Hematopoietic multipotent progenitor cell treated with erythropoietin and hydrocortisone succinate and interleukin-3 and kit ligand, for 15 days (in vitro differentiated cells): Measurements from ENCODE around the gene SUFU.
"Not testable (repeated sequence)": the region's sequence is repeated elsewhere in the genome, so short reads cannot be mapped to it uniquely, and the experiment has no call there.

Experiments
- DNase-seq: peaks from one replicate; pipeline ENCODE4 v3.0.0-alpha.2; 2015; ENCODE audit warnings: low spot score

Gene SUFU

DNA sequence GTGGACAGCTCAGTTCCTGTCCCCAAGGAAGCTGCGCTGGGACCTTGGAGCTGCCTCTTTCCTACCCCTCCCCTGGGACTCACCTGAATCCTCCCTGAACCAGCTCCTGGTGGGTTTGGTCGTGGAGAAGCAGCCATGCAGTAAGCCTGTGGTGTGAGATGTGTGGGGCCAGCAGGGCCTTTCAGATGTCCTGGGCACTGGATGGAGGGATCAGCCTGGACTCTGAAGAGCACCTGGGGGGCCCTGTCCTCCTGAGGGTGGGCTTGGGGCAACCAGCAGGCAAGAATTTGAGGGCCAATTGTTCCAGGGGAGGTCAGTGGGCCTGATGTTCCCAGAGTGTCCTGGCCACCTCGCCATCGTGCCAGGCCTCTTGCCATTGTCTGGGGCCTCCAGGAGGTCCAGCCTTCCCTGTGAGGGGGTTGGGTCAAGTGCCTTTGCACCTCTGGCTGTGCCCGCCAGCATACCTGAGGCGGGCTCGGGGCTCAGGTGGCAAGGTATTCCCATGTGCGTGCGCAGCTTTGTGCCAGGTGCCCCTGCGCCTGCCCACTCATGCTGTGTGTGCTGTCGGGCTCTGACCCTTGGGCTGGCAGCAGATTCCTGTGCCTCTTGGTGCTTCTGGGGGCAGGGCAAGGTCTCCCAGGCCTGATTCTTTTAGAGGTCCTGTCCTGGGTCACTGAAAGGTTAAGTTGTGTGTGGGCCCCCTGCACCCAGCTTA lies 147.8 kb downstream of the SUFU start:
- DNase-seq = no peak

DNA sequence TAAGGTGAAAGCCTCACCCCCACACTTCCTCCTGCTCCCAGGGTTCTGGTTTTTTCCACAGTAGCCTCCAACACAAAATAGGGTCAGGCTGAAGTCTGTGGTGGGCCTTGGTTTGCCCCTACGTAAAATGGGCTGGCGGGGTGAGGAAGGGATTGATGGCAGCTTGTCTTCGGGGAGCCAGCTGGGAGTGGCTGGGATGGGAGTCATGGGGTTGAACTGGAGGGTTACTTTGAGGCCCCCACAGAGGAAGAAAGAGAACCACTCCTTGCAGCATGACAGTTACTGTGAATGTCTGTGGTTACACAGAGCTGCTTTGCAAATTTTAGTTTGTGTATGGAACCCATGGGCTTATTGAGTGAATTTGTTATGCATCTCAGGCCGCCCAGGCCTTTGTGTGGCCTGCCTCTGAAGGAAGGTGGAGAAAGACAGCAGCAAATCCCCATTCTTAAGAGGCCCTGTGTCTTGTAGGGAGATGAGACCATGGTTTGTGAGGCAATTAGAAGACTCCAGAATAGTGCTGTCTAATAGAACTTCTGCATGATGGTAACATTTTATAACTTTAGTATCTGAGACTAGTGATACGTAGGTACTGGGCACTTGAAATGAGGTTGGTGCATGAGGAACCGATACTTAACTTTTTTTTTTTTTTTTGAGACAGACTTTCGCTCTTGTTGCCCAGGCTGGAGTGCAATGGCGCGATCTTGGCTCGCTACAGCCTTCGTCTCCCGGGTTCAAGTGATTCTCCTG lies 148.6 kb downstream of the SUFU start:
- no peak for DNase-seq

DNA sequence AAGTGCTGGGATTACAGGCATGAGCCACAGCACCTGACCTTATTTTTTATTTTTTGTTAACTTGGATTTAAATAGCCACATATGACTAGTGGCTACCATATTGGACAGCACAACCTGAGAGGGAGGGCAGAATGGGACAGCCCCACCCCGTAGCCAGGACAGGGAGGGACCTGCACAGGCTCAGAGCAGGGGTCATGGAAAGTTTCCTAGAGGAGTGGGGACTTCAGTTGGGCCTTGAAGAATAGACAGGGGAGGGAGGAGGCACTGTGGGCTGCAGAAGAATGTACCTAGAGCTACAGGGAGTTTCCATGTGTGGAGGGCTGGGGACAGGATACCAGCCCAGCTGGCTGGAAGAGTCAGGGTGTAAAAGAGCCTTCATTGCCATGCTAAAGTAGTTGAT lies 149.3 kb downstream of the SUFU start:
- DNase-seq = no peak

DNA sequence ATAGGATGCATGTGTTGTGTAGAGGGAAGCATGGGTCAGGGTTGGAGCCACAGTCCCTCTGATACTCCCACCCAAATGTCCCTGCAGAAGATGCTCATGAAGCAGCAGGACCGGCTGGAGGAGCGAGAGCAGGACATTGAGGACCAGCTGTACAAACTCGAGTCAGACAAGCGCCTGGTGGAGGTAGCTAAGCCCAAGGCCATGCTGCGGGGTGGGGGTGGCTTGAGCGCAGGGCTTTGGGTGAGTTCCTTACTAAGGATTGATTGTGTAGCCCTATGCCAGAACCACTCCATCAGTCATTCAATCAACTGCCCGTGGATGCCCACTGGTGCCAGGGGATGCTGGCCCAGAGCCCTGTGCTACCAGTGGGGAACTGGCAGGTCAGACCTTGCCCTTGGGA lies 150.8 kb downstream of the SUFU start:
- no peak for DNase-seq

DNA sequence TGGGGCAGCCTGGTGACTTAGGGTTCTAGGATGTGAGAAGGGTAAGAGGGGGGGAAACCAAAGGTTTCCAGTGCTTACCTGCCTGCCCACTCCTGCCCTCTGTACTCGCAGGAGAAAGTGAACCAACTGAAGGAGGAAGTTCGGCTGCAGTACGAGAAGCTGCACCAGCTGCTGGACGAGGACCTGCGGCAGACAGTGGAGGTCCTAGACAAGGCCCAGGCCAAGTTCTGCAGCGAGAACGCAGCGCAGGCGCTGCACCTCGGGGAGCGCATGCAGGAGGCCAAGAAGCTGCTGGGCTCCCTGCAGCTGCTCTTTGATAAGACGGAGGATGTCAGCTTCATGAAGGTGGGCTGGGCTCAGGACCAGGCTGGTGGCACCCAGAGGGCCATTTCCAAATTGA lies 151.2 kb downstream of the SUFU start:
- DNase-seq = no peak

DNA sequence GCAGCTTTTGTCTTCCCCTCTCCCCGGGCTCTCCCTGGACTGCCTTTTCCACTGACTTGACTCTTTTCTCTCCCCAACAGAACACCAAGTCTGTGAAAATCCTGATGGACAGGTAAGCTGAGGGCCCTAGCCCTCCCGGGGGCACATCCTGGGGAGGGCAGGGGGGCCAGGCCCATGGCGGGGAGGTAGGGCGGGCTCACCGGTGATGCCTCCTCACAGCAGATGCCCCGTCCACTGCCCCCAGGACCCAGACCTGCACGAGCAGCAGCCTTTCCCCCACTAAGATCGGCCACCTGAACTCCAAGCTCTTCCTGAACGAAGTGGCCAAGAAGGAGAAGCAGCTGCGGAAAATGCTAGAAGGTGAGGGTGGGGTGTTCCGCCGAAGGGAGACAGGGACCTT lies 152.3 kb downstream of the SUFU start:
- DNase-seq = no peak

DNA sequence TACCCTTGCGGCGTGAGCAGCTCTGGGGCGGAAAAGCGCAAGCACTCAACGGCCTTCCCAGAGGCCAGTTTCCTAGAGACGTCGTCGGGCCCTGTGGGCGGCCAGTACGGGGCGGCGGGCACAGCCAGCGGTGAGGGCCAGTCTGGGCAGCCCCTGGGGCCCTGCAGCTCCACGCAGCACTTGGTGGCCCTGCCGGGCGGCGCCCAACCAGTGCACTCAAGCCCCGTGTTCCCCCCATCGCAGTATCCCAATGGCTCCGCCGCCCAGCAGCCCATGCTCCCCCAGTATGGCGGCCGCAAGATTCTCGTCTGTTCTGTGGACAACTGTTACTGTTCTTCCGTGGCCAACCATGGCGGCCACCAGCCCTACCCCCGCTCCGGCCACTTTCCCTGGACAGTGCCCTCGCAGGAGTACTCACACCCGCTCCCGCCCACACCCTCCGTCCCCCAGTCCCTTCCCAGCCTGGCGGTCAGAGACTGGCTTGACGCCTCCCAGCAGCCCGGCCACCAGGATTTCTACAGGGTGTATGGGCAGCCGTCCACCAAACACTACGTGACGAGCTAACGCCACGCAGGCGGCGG lies 153.1 kb downstream of the SUFU start:
- DNase-seq = no peak

DNA sequence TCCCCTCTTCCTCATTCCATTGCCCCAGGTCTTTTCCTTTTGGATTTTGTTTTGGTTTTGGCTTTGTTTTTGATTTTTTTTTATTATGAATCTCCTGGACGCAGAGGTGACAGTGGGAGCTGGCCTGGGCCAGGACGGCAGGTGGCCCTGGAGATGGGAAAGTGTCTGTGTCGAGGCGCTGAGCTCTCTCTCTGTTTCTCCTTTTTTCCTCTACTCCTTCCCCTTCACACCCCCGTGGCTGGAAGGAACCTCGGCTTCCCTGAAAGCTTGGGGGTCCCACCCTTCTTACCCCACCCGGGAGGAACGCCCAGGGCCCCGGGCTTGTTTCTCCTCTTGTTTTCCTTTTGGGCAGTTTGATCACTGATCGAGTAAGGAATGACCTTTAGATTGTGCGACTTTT lies 153.7 kb downstream of the SUFU start:
- no peak for DNase-seq

DNA sequence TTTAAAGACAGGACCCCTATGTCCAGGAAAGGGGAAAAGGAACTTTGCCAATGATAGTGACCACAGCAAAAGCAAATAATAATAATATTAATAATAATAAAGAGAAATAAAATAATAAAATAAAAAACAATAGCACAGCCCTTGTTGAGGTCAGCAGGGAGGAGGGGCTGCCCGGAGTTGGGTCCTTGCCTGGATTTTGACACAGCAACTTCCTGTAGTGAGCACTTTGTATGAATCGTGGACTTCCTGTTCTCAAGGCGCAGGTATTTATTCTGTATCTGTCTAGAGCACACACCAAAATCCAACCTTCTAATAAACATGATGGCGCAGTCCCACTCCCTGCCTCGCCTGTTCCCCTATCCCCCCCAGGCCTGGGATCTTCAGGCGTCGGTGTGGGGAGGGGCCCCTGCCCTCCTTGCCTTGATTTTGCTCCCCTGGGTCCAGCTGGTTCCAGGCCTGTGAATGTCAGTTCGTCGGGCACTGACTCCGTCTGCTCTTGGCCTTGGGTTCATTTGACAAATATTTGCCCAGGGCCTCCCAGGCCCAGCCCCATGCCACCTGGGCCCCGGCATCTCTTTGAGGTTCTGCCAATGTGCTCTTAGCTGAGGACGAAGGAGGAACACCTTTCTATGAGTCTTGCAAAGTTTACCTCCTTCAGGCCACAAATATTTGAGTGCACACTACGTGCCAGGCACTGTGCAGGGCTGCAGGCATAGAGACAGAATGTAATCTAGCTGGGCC lies 154.4 kb downstream of the SUFU start:
- DNase-seq = no peak

DNA sequence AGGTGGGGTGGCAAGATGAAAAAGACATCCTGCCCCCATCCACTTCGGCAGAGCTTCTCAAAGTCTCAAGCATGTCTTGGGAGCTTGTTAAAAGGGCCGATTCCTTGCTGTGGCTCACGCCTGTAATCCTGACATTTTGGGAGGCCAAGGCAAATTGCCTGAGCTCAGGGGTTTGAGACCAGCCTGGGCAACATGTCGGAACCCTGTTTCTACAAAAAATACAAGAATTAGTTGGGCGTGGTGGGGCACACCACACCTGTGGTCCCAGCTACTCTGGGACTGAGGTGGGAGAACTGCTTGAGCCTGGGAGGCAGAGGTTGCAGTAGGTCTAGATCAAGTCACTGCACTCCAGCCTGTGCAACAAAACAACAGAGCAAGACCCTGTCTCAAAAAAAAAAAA lies 155.0 kb downstream of the SUFU start:
- DNase-seq = no peak

DNA sequence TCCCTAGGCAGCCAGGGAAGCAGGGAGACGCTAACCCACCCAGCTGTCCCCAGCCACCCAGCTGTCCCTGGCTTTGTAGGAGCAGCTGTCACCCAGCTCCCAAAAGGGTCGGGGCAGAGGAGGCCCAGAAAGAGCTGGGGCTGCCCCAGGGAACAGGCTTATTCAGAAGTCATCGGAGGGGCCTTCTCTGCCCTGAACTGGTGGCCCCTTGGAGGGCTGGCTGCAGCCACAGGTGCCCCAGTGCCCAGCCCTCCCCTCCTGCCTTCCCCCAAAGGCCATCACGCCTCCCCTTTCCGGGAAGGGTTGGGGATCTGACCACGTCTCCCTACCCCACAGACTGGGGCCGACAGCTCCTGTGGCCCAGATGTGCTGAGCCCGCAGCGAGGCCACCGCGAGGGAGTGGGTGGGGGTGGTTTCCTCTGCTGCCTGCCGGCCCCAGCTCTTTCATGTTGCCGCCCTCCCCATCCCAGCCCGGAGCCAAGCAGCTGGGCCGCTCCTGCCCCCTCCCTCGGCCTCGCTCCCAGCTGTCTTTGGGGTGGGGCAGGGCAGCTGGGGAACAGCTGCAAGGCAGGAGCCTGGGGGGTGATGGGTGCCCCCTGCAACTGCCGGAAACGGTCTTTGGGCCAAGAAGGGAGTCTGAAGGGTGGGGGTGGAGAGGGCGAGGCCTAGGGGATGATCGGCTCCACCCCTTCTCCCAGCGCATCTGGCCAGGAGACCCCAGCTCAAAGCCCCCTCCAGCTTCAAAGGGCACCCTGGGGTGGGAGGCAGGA lies 157.3 kb downstream of the SUFU start:
- DNase-seq = no peak

DNA sequence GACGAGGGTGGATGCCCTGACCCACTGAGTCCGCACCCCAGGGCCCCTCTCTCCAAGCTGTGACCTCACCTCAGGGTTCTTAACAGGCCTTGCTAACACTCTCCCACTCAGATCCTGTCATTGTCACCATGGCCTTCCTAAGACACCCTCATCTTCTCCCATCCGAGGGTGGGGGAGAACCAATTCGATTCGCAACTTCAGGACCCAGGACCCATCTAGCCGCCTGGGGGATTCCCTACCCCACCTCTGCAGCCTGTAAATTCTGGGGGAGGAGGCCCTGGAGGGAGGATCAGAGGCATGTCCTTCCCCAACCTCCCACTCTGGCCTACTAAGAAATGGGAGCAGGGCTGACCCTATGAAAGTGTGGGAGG lies 157.9 kb downstream of the SUFU start:
- DNase-seq = no peak

DNA sequence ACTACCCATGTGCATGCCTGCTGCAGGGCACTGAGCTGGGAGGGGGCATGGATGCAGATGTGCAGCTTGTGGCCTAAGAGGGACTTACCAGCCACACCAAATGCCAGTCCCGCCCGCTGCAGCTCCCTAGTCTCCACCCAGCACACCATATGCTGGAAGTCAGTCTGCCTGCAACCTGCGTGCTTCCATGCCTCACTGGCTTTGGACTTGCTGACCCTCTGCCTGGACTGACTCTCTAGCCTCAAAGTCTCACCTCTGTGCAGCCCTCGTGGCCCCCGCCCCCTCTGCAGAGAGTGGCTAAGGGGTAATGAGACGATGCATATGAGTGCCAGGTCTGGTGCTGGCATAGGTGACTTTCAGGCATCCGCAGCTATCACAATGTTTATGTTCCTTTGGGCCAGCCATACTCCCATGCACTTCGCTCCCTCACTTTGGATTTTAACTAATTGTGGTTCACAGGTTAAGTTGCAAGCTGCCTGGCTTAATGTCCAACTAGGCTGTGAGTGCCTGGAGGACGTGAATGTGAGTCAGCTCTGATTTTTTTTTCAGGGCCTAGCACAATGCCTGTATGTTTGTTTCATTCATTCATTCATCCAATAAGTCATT lies 162.2 kb downstream of the SUFU start:
- no peak for DNase-seq

DNA sequence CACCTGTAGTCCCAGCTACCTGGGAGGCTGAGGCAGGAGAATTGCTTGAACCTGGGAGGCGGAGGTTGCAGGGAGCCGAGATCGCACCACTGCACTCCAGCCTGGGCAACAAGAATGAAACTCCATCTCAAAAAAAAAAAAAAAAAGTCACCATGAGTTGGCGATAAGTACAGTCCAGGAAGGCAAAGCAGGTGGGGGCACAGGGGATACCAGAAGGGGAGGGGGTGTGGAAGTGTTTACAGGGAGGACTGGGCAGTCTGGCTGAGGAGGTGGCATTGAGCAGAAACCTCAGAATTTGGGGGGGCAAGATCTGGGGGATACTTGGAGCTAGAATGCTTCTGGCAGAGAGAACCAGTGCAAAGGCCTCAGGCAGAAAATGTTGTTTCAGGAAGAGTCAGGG lies 163.6 kb downstream of the SUFU start:
- not testable (repeated sequence) for DNase-seq

DNA sequence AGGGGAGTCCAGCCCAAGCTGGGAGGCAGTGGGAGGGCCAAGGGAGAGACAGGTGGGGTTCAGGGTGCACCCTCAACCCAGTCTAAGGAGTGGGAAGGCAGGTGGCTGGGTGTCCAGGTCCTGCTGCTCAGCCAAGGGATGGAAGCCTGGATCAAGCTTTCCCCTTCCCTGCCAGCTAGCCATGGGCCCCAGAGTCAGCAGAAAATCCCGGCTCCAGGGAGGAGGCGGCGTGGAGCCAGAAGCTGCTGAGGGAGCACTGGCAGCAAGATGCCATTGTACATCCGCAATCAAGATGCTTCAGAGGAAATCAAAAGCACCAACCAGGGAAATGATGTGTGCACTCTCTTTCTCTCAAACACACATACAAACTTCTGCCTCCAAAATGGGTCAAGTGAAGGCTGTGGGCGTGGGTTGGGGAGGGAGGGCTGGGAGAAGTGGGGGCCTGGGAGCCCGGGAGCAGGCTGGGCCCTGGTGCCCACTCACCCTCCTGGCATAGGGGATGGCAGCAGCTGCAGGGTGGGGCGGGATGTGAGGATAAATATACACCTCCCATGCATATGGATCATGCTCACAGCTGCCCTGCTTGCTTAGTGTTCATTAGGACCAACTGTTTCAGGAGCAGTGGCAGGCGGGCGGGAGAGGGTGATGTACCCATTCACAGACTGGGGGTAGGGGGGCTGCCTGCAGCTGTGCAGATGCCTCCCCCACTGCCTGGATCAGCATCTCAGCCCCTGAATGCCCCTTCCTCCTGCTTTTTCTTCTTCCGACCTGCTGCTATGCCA lies 164.7 kb downstream of the SUFU start:
- no peak for DNase-seq

DNA sequence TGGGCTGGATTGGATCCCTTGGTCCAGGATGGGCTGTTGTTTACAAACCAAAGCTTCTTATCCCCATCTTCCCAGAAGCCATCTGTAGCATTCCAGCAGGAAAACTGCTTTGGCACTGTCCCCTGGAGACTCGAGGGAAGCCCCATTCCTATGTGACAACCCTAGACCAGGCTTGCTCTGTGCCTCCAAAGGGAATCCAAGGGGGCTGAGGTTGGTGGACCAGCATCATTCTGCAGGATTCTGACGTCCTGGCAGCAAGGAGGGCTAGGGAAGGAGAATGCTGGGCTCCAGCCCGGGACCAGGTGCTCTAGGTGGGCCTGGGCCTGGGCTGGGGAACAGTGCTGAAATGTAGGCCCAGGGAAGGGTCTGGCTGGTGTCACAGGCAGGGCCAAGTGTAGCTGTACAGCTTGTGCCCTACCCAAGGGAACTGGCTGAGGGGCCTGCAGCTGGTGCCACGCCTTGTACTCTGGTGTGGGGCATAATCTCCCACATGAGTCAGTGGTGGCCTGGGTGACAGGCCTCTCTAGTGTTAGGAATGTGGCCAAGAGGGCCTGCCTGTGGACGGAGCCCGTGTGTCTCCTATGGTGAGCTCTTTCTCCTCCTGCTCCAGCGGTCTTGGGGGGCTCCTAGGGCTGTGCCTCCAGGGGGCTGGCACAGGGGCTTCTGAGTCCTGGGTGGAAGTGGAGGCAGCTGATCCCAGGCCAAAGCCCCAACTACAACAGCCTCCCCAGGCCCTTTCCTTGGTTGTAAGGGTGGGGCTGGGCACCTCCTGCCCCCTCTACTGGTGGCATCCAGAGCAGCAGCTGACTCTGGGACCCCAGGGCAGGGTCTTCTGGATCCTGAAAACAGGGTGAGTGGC lies 165.7 kb downstream of the SUFU start:
- peak; percentile 35 for DNase-seq

DNA sequence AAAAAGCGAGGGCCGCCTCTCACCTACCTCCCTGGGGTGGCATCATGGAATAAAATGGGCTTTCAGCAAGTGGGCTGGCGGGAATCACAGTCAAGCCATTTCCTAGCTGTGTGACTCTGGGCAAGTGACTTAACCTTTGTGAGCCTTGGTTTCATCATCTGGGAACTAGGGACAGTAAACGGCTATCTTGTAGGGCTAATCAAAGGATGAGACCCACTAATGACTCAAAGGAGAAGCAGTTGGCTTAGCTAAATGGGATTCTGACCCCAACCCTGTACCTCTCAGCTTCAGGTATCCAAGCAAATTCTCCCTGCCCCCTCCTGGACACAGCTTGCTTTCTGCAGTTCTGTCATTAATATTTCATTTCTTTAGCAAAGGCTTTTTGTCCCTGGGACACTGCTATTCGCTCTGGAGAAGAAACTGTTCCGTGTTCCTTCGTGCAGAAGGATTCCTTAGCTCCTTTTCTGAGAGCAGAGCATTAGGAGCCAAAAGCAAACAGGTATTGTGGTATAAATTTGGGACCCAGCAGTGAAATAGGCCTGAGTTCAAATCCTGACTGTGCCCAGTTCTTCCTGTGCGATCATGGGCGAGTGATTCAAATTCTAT lies 166.4 kb downstream of the SUFU start:
- no peak for DNase-seq

DNA sequence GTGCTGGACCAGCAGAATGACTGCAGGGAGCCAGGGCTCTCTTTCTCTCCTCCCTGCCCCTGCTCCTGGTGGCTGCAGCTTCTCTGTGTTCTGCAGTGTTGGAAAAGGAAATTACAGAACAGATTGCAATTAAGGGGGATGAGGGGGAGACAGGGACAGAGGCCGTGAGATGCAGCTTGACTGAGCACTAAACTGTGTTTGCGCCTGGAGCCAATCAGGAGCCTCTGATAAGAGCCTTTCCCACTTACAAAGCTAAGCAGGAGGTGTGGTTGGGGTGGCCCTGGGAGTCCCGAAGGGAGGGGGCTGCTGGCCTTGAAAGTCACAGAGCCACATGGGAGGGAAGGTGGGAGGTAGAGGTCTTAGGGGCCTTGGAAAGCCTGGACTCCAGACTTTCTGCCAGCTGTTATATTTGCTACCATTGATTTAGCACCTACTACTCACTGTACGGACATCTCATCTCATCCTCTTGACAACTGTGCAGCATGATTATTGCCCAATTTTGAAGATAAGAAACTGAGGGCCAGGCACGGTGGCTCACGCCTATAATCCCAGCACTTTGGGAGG lies 167.2 kb downstream of the SUFU start:
- no peak for DNase-seq

DNA sequence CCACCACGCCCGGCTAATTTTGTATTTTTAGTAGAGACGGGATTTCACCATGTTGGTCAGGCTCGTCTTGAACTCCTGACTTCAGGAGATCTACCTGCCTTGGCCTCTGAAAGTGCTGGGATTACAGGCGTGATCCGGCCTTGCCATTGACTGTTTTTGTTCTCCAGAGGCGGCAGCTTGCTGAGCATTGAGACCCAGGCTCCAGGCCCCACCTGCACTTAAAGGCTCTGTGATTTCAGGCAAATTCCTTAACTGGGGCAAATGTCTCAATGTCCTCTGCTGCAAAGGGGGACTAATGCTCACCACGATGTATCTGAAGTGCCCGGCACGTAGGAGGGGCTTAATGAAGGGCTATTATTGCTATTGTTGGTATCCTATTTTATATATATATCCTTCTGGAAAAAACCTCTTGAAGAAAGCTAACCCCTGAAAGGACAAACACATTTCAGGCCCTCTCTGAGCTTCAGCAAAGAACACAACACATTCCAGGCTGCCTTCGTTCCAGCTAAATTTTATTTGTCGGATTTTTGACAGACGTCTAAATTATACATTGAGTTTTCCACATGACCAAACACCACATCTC lies 169.6 kb downstream of the SUFU start:
- DNase-seq = no peak
